Activated gamma-delta T cell treated with anti-CD3 and anti-CD28 coated beads, Interleukin-2, amount 50 U/mL, for 16 hours (primary cell): ENCODE measurements around the gene SCARB2.

Experiments
- DNase-seq: peaks from one replicate; pipeline ENCODE4 v3.0.0-alpha.2; 2020; ENCODE audit warnings: low read depth

The SCARB2 gene

GRCh38 chr4:76198411-76199237 lies 15.0 kb downstream of the SCARB2 start:
- no peak for DNase-seq

- DNase-seq: no peak
These were observed 15.6 kb downstream of the SCARB2 start for GRCh38 chr4:76197971-76198410.

- no peak for DNase-seq
These were observed 16.4 kb downstream of the SCARB2 start for GRCh38 chr4:76197031-76197743.

- DNase-seq: no peak
These were observed 17.2 kb downstream of the SCARB2 start for GRCh38 chr4:76196376-76196775.

GRCh38 chr4:76195326-76195725 lies 18.3 kb downstream of the SCARB2 start:
- no peak for DNase-seq

GRCh38 chr4:76194325-76194724 lies 19.3 kb downstream of the SCARB2 start:
- DNase-seq: no peak

GRCh38 chr4:76192236-76192635 lies 21.4 kb downstream of the SCARB2 start:
- no peak for DNase-seq

- no peak for DNase-seq
These were observed 25.1 kb downstream of the SCARB2 start for GRCh38 chr4:76188557-76188956.

GRCh38 chr4:76188149-76188548 lies 25.5 kb downstream of the SCARB2 start:
- DNase-seq: no peak

GRCh38 chr4:76187152-76187551 lies 26.5 kb downstream of the SCARB2 start:
- no peak for DNase-seq

- no peak for DNase-seq
These were observed 31.2 kb downstream of the SCARB2 start for GRCh38 chr4:76182463-76182862.

GRCh38 chr4:76179398-76180318 lies 34.0 kb downstream of the SCARB2 start:
- peak; percentile 67 for DNase-seq

GRCh38 chr4:76178296-76178695 lies 35.3 kb downstream of the SCARB2 start:
- DNase-seq: no peak

- no peak for DNase-seq
These were observed 35.9 kb downstream of the SCARB2 start for GRCh38 chr4:76177709-76178108.

- no peak for DNase-seq
These were observed 38.3 kb downstream of the SCARB2 start for GRCh38 chr4:76175336-76175735.

- no peak for DNase-seq
These were observed 39.4 kb downstream of the SCARB2 start for GRCh38 chr4:76174216-76174615.

GRCh38 chr4:76168688-76169087 lies 44.9 kb downstream of the SCARB2 start:
- DNase-seq: no peak

GRCh38 chr4:76166480-76166879 lies 47.1 kb downstream of the SCARB2 start:
- no peak for DNase-seq

GRCh38 chr4:76160355-76160754 lies 53.3 kb downstream of the SCARB2 start:
- no peak for DNase-seq

GRCh38 chr4:76156635-76157034 lies 57.0 kb downstream of the SCARB2 start:
- DNase-seq: no peak

GRCh38 chr4:76155979-76156378 lies 57.6 kb downstream of the SCARB2 start:
- DNase-seq: no peak

GRCh38 chr4:76153356-76153755 lies 60.3 kb downstream of the SCARB2 start:
- no peak for DNase-seq
